Neural progenitor cell (in vitro differentiated cells): Measurements from ENCODE around the gene SLC35B1.

Experiments used
- CTCF ChIP-seq: fragments of 200-600 bp; sonication (generic); IDR thresholded peaks from 2 replicates; pipeline ENCODE4 v1.5.1; 2017; ENCODE audit warnings: antibody characterized with exemption, mild to moderate bottlenecking
- EZH2 ChIP-seq: fragments of 200-600 bp; sonication (generic); IDR thresholded peaks from 2 replicates; pipeline ENCODE4 v1.6.1; 2017; ENCODE audit warnings: antibody characterized with exemption, mild to moderate bottlenecking, moderate library complexity
- EZH2phosphoT487 ChIP-seq: fragments of 200-600 bp; sonication (generic); IDR thresholded peaks from 2 replicates; pipeline ENCODE4 v1.6.1; 2017; ENCODE audit warnings: antibody characterized with exemption

GRCh38 chr17:49698005-49698404 is 9.8 kb downstream of the SLC35B1 start:
- TF ChIP-seq EZH2 (no peak), CTCF (no peak), EZH2phosphoT487 (no peak)
